Measurements from ENCODE around the gene GPR61. TPM values are rescaled to one million over a fixed set of nuclear protein-coding genes. Genes with fewer than 3 reads are reported as not detected.

Gene GPR61
- total RNA-seq, 4 donors from 2014 or later: 0.19 to 1.4 TPM; not detected in 2

GRCh38 chr1:109513110-109513710 lies 26.5 kb upstream of the GPR61 start:
- H3K27ac ChIP-seq: no peak overlapping the region
- H3K4me1 ChIP-seq: peaks cover 18% of the 10 kb centered on the region
- no peak for TF ChIP-seq CTCF (IDR thresholded peaks at IDR 0.05)
- no peak for TF ChIP-seq POLR2AphosphoS5 (IDR thresholded peaks at IDR 0.05)
- TF ChIP-seq POLR2A (IDR thresholded peaks at IDR 0.05): no peak
- no peak for TF ChIP-seq EP300 (IDR thresholded peaks at IDR 0.05)
- DNase-seq (ENCODE audit: low spot score in 2 of 2): no peak
- no peaks in the 10 kb centered on the region for H3K9me3 ChIP-seq
- H3K36me3 ChIP-seq: no peaks in the 10 kb centered on the region
- no peak overlapping the region for H3K4me3 ChIP-seq
- H3K27me3 ChIP-seq: no peaks in the 10 kb centered on the region
- WGBS: 71% methylated on average over 2 of the region's 2 CpGs

- no peak for DNase-seq (ENCODE audit: low spot score in 2 of 2)
- TF ChIP-seq POLR2A (IDR thresholded peaks at IDR 0.05): no peak
- Histone ChIP-seq H3K27me3 (no peaks in the 10 kb centered on the region), H3K36me3 (no peaks in the 10 kb centered on the region), H3K9me3 (no peaks in the 10 kb centered on the region), H3K27ac (no peak overlapping the region), H3K4me3 (no peak overlapping the region), H3K4me1 (peaks cover 9% of the 10 kb centered on the region)
- 70% methylated on average over 3 of the region's 3 CpGs for whole genome bisulfite sequencing
These were observed 24.8 kb upstream of the GPR61 start for GRCh38 chr1:109514846-109515245.

GRCh38 chr1:109516872-109517271 lies 22.8 kb upstream of the GPR61 start:
- Histone ChIP-seq H3K9me3 (no peaks in the 10 kb centered on the region), H3K4me3 (no peak overlapping the region), H3K36me3 (no peaks in the 10 kb centered on the region), H3K27me3 (no peaks in the 10 kb centered on the region), H3K27ac (no peak overlapping the region), H3K4me1 (no peaks in the 10 kb centered on the region)
- TF ChIP-seq EP300 (IDR thresholded peaks at IDR 0.05) (no peak), POLR2AphosphoS5 (IDR thresholded peaks at IDR 0.05) (no peak), CTCF (IDR thresholded peaks at IDR 0.05) (no peak), POLR2A (IDR thresholded peaks at IDR 0.05) (no peak)
- no peak for DNase-seq (ENCODE audit: low spot score in 2 of 2)
- WGBS: 82% methylated on average over 5 of the region's 5 CpGs

- H3K27me3 ChIP-seq: no peaks in the 10 kb centered on the region
- H3K36me3 ChIP-seq: no peaks in the 10 kb centered on the region
- no peaks in the 10 kb centered on the region for H3K4me1 ChIP-seq
- H3K9me3 ChIP-seq: no peaks in the 10 kb centered on the region
- H3K4me3 ChIP-seq: no peak overlapping the region
- TF ChIP-seq POLR2AphosphoS5 (IDR thresholded peaks at IDR 0.05): no peak
- no peak for TF ChIP-seq POLR2A (IDR thresholded peaks at IDR 0.05)
- TF ChIP-seq CTCF (IDR thresholded peaks at IDR 0.05): no peak
- no peak for TF ChIP-seq EP300 (IDR thresholded peaks at IDR 0.05)
- no peak for DNase-seq (ENCODE audit: low spot score in 2 of 2)
- 81% methylated on average over 5 of the region's 5 CpGs for WGBS
- no peak overlapping the region for H3K27ac ChIP-seq
These were observed 22.3 kb upstream of the GPR61 start for GRCh38 chr1:109517337-109517736.

- Histone ChIP-seq H3K4me1 (no peaks in the 10 kb centered on the region), H3K27ac (no peak overlapping the region), H3K36me3 (no peaks in the 10 kb centered on the region), H3K27me3 (peaks cover 4% of the 10 kb centered on the region), H3K9me3 (no peaks in the 10 kb centered on the region), H3K4me3 (no peak overlapping the region)
- no peak for DNase-seq (ENCODE audit: low spot score in 2 of 2)
- WGBS: 54% methylated on average over 13 of the region's 14 CpGs
- no peak for TF ChIP-seq POLR2A (IDR thresholded peaks at IDR 0.05)
- no peak for TF ChIP-seq EP300 (IDR thresholded peaks at IDR 0.05)
- no peak for TF ChIP-seq CTCF (IDR thresholded peaks at IDR 0.05)
- no peak for TF ChIP-seq POLR2AphosphoS5 (IDR thresholded peaks at IDR 0.05)
These were observed 18.4 kb upstream of the GPR61 start for GRCh38 chr1:109521002-109521951.
